Endothelial cell of hepatic sinusoid (primary cell): ENCODE measurements around the gene COPS8.

Experiments used
- in situ Hi-C: cut with HindIII; loops from 2 replicates; pipeline ENCODE4 v1.10.0; 2017; ENCODE audit warnings: low sequenced_read_pairs

Gene COPS8

DNA sequence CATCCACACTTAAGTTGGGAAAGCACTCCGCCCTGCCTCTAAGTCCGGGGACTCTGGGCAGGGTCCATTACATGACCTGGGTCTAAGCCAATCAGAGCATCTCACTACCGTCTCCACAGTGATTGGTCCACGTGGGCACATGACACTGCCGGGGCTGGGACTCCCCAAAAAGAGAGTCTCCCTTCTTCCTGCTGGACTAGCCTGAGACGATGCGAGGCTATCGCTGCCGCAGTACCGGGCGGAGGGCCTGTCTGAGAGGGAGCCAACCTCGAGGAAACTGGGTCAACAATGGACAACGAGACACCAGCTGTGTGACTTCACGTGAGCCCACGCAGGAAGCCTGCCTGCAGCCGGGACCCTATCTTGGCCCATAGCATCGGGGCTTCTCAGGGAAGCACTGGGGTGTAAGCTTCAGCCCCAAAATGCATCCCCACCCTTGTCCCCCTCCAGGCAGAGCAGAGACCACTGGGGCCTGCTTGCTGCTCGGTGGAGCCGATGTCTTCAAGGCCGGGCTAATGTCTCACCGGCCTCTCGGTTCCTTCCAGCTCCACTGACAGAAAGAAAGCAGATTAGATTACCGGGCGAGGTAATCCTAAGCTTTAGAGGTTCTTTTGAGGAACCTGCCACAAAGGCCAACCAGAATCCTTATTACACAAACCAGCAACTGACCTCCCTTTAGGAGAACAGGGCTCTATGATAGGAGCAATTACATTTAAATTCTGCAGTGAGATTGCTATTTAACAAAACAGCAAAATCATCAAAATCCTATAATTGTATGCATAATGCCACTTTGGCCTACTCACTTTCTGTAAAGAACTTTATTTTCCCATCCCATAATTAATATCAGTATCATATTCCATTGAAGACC is 21.3 kb upstream of the COPS8 start:
- in situ Hi-C loops = no loop called here

DNA sequence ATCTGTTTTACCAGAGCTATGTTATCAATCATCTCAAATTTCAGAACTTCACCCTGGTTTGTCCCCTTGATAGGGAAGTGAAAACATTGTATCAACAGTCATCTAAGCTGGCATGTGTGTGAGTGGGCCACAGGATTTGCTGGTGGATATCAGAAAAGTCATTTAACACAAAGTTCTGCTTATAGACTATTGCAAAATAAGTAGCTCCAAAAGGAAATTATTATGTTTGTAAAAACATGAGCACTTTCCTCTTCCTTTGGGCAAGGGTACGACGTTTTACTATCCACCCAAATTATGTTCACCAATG is 20.7 kb upstream of the COPS8 start:
- in situ Hi-C loops = no loop called here

DNA sequence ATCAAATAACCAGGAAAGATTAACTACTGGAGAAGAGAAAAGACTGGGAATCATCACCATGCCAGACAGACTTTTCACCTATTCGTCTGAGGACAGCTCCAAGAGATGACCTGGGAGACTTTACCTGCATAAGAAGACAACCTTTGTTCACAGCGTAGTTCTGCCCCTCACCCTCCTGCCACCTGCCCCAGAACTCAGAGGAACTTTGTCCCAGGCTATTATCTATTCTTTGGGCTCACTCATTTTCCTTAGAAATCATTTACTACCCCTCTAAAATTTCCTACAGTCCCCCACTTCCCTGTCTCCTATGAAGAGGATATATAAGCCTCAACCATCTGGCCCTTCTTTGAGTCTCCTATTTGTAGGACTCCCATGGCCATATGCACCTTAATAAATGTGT is 19.3 kb upstream of the COPS8 start:
- in situ Hi-C loops = no loop called here

DNA sequence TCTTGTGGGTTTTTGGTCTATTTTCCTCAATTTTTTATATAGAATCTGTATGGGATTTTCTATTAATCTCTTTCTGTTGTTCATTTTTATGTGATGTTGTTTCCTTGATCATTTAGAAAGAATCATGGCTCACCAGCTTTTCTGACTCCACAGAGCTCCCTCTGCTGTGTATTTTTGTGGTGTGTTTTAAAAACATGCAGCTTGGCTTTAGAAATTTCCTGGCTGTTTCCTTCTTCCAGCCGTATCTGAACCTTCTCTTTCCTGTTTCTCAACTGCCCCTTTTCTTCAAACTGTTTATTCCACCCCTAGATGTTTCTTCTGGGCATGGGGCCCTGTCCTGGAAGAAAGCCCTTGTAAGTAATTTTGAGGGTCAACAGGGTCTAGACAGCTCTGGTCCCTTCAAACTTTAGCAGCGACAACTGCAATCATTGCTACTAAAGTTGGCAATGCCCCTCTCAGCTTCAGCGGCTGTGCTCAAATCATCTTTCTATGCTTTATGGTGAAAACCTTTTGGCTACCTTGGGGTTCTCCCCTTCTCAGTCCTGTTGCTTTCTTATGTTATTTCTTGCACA is 17.6 kb upstream of the COPS8 start:
- in situ Hi-C loops = no loop called here

DNA sequence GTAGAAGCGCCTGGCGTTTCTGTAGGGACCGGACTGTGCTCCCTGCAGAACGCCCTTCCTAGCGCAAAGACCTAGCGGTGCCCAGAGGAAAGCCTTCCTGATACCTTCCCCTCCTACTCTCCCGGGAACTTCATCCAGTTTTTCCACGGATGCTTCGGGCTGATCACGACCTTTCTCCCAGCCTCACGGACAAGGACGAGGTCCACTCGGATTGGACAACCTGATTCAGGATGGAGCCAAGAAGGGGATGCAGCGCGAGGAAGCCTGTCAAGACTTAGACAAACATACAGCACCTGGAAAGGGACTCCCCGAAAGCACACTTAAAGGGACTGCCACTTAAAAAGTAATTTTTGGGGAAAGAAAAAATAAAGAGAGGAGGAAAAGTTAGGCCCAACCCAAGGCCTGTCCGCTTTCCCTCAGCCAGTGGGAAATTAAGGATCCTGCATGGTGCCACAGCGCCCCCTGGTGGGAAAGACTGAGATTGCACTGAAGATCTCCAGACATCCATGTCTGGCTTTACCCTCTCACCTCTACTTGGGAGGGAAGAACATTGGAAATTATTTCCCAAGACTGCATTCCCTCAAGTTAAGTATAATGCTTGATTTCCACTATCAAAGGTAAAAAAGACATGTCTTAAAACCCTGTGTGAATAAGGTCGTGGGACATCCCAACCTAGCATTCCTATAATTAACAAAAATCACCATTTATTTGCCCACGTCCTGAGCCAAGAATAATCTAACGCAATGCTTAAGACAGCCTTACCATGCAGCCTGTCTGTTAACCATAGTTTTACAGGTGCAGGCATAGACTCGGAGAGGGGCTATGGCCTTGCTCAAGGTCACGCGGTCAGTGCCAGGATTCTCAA is 13.4 kb upstream of the COPS8 start:
- in situ Hi-C loops = no loop called here

DNA sequence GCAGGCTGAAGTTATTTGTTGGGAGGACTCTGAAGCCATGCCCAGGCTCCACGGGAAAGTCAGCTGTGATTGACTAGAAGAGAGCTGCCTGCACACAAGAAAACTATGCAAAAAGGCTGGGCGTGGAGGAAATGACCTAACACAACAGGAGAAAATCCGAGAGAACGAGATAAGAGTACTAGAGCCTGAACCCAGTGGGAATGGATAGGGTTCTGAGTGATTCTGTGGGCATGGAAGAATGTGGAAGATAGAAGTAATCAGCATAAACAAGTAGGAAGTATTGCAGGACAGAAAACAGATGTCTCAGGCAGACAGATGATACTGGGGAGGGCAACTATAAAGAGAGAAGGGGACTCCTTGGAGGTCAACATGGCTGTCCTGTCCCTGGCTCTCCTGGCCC is 12.1 kb upstream of the COPS8 start:
- in situ Hi-C loops = no loop called here

DNA sequence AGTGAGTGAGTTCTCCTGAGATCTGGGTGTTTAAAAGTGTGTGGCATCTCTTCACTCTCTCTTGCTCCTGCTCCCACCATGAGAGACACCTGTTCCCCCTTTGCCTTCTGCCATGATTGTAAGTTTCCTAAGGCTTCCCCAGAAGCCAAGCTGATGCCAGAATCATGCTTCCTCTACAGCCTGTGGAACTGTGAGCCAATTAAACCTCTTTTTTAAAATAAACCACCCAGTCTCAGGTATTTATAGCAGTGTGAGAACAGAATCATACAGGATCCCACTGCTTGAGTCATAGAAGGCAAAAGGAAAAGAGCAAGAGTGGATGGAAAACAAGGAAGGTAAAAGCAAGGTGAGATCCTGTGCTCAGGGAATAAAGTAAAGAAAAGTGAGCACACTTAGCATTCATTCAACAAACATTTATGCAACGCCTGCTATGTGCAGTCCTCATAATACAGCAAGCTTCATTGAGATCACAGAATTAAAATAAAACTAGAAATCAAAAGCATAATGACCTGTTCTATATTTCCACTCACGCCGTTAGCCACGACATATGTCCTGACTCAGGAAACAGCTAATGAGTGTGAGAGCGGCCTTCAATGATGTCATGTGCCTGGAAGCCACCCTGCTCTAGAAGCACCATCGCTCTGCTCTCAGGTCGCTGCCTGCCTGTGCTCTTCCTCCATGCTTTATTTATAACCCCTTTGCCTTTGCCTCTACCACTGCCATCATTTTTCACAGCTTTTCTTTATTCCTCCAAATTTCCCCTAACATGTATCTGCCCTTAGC is 11.3 kb upstream of the COPS8 start:
- in situ Hi-C loops = no loop called here

DNA sequence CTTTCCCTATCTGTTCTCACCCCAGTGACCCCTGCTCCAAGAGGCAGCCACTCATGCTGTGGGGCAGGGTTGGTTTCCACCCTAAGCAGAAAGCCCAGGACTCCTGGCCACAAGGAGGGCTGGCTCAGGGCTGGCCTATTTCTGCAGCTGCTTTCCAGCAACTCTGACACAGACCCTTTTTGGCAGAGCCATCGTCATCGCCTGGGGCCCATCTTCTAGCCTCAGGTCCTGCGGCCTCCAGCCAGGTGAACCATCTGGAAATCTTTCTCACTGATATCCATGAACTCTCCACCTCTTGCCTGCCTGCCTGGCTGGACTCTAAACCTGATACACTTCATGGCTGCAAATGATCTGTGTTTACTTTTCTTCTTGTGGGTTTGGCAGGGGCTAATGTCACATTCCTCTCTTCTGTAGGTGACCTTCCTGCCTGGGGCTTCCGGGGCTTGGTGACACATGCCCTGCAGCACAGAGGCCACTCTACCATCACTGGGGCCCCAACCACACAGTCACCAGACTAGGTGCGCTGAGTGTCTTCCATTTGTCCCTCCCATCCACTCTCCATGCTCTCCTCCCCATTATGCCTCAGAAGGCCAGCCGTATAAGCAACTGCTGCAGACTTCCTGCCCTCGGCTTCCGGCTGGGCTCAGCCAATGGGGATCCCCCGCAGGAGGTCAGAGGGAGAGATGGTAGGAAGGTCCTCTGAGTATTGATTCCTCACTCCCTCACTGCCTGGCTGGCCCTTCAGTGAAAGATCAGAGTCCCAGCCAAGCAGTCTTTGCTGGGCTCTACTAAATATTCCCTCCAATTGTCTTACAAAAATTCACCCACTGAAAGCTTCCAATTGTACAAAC is 9.7 kb upstream of the COPS8 start:
- in situ Hi-C loops = no loop called here

DNA sequence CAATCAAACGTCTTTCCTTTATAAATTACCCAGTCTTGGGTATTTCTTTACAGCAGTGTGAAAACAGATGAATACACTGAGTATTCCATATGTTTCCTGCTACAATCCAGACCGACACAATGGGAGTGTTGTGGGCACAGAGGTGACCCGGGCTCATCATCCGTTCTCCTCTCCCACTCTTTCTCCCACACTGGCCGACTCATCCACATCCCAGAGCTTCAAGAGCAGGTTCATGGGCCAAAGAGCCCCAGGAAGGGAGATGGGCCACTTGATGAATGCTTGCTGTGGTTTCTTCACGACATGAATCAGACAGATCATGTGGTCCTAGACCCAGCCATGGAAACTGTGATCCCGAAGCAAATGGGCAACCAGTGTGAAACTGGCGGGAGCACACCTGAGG is 4.1 kb upstream of the COPS8 start:
- in situ Hi-C loops = no loop called here

DNA sequence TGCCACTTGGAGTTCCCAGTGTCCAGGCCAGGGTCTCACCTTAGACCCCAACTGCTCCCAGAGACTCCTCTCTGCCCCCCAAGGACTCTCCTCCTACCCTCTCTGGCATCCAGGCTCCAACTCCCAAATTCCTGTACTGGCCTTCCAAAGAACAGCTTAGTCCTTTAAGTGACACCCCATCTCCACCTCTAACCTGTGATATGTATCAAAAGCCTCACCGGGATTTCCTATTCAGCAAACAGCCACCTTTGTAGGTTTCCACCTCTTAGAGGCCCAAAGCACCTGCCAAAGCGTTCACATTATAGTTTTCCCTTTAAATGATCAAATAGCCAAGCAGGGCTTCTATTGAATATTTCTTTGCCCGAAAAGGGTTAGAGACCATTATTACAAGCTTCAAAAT is 2.7 kb upstream of the COPS8 start:
- in situ Hi-C loops = no loop called here

DNA sequence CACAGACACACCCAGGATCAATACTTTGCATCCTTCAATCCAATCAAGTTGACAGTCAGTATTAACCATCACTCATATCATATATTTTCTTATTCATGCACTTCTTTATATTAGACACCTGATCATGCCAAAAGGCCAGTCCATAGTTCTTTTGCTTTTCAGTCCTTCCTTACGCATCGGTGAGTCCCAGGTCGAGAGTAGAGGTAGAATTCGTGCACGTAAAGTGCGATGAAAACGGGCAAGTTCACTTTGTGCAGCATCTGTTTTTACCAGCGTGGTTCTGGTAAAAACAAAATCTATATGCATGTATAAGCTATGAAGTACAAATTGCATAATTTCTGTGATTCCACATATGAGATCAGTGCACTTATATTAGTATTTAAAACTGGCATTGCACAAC is 1.2 kb upstream of the COPS8 start:
- in situ Hi-C loops = no loop called here

DNA sequence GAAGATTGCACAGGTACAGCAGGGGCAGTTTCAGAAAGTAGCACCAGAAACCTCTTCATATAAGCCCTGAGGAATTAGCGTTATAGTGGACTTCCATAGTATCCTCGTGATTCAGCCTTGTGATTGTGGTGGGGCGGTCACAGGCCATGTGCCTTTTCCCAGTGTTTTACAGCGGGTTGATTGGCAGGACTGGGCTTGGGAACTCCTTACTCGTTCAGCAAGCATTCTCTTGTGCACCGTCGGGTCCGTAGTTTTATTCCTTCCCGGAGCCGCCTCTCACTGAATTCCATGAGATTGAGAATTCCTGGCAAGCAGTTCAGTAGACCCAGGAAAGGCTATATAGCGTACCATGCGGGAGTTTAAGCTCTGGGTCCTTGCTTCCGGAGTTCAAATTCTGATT is 5.2 kb downstream of the COPS8 start:
- in situ Hi-C loops = no loop called here

DNA sequence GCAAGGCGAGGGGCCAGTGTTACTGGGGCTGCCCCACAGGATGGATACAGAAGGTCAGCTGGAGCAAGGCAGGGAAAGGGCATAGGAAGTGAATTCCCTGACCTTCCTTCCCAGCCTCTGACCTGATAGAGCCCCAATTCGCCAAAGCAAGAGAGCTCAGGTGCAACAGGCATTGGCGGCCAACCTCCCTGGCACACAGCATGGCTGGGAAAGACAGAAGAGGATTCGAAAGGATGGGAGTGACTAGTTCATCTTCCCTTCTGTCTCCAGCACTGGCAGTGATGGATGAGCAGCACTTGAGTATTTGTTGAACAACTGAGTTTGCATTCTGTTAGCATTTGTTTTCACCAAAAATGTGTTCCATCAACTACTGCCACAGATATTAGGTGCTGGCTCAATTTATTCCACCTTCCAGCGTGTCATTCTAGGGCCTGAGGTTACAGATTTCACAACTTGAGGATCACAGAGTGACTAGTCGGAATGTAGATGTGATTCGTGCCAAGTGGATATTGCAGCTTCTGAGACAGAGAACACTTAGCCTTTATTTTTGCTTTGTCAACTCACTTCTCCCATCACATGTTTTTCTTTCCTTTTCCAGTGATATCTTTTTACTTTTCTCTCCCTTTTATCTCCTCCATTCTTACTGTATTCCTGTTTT is 6.2 kb downstream of the COPS8 start:
- in situ Hi-C loops = no loop called here

DNA sequence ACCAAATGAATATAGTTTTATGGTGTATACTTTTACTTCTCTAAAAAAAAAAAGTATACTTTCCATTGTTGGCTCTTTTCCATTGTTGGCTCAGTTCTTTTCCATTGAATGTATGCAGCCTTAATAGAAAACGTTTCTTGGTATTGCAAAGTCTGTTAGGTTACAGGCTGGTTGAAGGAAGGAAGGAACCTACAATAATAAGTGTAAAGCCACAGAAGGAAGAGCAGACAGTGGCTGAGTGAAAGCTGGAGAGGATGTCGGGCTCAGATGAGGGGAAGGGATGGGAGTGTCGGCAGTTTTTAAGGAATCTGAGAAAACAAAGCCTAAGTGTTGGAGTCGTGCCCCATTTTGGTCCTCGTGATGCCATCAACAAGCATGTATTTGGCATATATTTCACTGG is 6.8 kb downstream of the COPS8 start:
- in situ Hi-C loops = no loop called here

DNA sequence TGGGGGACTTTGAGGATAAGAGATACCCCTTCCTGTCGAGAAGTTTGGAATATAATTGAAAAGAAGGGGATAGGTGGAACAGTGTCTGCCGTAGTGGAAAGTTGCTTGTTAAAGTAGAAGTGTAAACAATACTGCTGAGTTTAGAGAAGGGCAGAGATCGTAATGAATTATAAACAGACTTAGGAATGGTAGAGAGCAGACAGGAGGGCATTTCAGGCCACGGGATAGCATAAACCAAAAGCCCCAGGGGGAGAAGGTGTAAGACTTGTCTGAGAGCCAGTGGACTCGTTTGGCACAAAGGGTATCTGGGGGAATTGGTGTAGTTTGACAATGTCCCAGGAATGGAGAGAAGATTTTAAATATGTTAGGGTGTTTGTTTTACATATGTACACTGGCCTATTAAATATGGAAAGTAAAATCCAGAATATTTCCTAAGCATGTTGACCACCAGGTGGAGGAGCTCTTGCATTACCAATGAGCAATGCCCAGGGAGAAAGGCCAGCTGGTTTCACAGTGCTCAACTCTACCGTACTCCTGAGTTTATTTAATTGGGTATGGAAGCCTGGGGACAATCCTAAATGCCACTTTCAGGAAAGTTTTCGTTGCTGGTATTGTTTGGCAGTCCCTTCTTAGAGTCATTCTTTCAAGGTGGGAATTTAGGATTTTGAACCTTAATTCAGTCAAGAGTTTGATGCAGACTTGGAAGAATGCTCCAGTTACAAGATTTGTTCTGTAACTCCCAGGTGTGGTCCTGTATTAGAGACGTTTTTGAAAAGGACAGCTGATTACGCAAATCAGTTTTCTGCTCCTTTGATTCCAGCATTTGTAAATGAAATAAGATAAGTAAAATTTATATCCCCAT is 7.5 kb downstream of the COPS8 start:
- in situ Hi-C loops = no loop called here

DNA sequence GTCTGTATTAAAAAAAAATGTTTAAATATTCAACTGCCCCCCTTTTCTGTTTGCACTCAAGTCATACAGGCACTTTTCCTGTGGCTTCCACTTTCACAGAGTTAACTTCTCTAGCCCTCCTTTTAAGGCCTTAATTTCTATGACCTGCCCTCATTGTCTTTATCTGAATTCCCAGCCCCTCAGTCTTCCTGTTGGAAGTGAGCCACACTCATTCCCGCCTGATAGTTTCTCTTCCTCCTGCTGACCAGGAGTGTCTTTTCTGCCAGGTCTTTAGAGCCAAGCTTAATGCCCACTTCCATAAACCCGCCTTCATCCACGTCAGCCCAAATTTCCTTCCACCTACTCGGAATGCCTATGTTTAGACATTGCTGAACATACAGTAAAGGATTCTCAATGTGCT is 10.5 kb downstream of the COPS8 start:
- in situ Hi-C loops = no loop called here

DNA sequence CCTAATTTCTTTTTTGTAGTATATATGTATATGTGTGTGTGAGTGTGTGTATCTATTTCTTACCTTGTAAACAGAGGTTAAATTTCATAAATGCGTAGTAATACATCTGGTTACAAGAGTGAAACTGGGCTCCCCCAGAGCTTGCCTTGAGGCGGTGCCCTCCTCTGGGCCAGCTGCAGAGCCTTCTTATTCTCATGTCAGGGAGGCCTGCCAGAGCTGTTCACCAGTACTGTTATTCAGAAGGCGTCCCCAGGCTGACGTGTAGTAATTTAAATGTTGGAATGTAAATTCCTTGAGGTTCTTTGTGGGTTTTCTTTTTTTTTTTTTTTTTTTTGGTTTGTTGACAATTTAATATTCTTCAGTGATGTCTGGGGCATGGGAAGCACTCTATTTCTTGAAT is 11.2 kb downstream of the COPS8 start:
- in situ Hi-C loops = no loop called here

DNA sequence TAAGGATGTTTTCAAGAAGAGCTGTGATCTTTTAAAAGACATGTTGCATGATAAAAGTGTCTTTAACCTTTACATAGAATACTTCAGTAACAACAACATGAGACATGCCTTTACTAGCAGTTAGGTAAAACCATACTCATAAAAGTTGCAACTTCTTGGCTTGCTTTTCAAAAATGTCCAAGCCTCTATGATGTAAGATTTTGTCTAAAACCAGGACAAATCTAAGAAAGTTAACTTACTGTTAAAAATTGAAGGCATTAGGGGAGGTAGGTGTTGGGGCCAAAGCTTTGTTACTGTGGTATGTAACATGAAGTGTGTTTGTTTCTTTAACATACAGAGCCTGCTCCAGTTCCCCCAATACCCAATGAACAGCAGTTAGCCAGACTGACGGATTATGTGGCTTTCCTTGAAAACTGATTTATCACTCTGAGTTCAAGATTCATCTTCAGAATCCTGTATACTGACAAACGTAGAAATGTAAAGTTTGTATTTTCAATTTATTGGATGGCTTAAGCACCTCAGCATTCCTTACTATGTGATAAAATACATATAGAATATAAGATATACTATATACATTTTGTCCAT is 11.7 kb downstream of the COPS8 start:
- in situ Hi-C loops = no loop called here
